Spleen (tissue), 11 donors: ENCODE measurements around the gene SRGAP3. TPM values are rescaled to one million over a fixed set of nuclear protein-coding genes. Genes with fewer than 3 reads are reported as not detected.

ENCODE experiments used
- DNase-seq: peaks from one replicate; pipeline ENCODE4 v3.0.0-alpha.2; 2020
- H3K27ac ChIP-seq, 8 donors: fragments of 200-600 bp; sonication (generic) in 7 of 8; 1 replicate in 4 of 8; 2 replicates in 4 of 8; pipeline versions ENCODE4 v1.5.0 to v1.8.0; 2016 to 2021; ENCODE audit warnings: inconsistent platforms in 4 of 8, mild to moderate bottlenecking in 4 of 8, moderate library complexity in 1 of 8
- H3K27me3 ChIP-seq, 7 donors: fragments of 200-600 bp; sonication (generic) in 6 of 7; replicated peaks in 1 of 7; 1 replicate in 4 of 7; 2 replicates in 3 of 7; pipeline versions ENCODE4 v1.5.0 to v1.8.0; 2016 to 2021; ENCODE audit warnings: inconsistent platforms in 3 of 7, mild to moderate bottlenecking in 1 of 7
- H3K36me3 ChIP-seq, 6 donors: fragments of 200-600 bp; sonication (generic) in 5 of 6; 1 replicate in 4 of 6; 2 replicates in 2 of 6; pipeline versions ENCODE4 v1.5.0 to v1.8.0; 2016 to 2021; ENCODE audit warnings: inconsistent platforms in 2 of 6
- H3K4me1 ChIP-seq, 6 donors: fragments of 200-600 bp; sonication (generic) in 5 of 6; 1 replicate in 3 of 6; 2 replicates in 3 of 6; pipeline versions ENCODE4 v1.5.0 to v1.8.0; 2016 to 2021; ENCODE audit warnings: inconsistent platforms in 3 of 6
- H3K4me3 ChIP-seq, 8 donors: fragments of 200-600 bp; sonication (generic) in 7 of 8; 1 replicate in 4 of 8; 2 replicates in 4 of 8; pipeline versions ENCODE4 v1.5.0 to v1.8.0; 2016 to 2021; ENCODE audit warnings: inconsistent platforms in 4 of 8, mild to moderate bottlenecking in 4 of 8, moderate library complexity in 2 of 8
- H3K9me3 ChIP-seq, 8 donors: fragments of 200-600 bp; sonication (generic) in 7 of 8; 1 replicate in 4 of 8; 2 replicates in 4 of 8; pipeline versions ENCODE4 v1.5.0 to v1.8.0; 2016 to 2021; ENCODE audit warnings: inconsistent platforms in 4 of 8
- POLR2A ChIP-seq, 3 donors: fragments of 450-650 bp; IDR thresholded peaks; one replicate each; pipeline ENCODE4 v1.5.1; 2017; ENCODE audit warnings: antibody characterized with exemption in 3 of 3, mild to moderate bottlenecking in 1 of 3
- POLR2AphosphoS5 ChIP-seq, 3 donors: sonication (generic); formaldehyde crosslinking; IDR thresholded peaks; one replicate each; pipeline ENCODE4 v1.5.1; 2017; ENCODE audit warnings: antibody characterized with exemption in 3 of 3
- WGBS, 5 donors: extraction: QIAGEN DNeasy Blood & Tissue Kit in 3 of 5; methylation state at CpG; one replicate each; pipeline versions ENCODE4 v1.1.5 to v1.1.7; 2013 to 2018; 5-methylcytosine and 5-hydroxymethylcytosine counted together
- intact Hi-C: fragments of 100-400 bp; cut with DNase I; formaldehyde crosslinking; loops from one replicate; pipeline ENCODE4 v1.15.0; 2023; ENCODE audit warnings: low total_unique reads
- polyA plus RNA-seq, 3 donors: library from polyadenylated mRNA; stranded (reverse); fragments of 200-250 nt; gene quantifications; one replicate each; pipeline ENCODE4 v1.2.1, GENCODE V29; 2013
- total RNA-seq, 7 donors: library from RNA; depleted of rRNA in 3 of 7; stranded (reverse); fragments of >200 nt in 3 of 7; fragmentation: NEBNext Ultra II Directional in 4 of 7; extraction: Animal tissue kit (Norgen Biotek cat#: 25700) in 4 of 7; gene quantifications; one replicate each; pipeline versions ENCODE4 v1.1.0 to v1.2.1, GENCODE V29; 2016 to 2021
- TF ChIP-seq, protein P1 (sequence below), 11 experiments: fragments of 200-600 bp in 7 of 11; fragments of 450-650 bp in 4 of 11; sonication (generic) in 4 of 11; IDR thresholded peaks in 8 of 11; conservative IDR thresholded peaks in 3 of 11; 1 replicate in 7 of 11; 2 replicates in 4 of 11; pipeline versions ENCODE4 v1.4.0 to v1.8.0; 2016 to 2021; ENCODE audit warnings: antibody characterized with exemption in 11 of 11, inconsistent platforms in 4 of 11, mild to moderate bottlenecking in 1 of 11
- donor health status: healthy with polysubstance abuse.
- donor health status: DM: no; HTN: no; CAD: no; lungs with moderate emphysema.
- donor health status: DM: no; HTN: no; CAD: no.
- donor health status: Bipolar disorder and iron deficiency.
- donor health status: healthy.
- donor health status: DM: no; HTN: no; CAD: no.
- donor health status: DM: yes; HTN: yes; CAD: no.

SRGAP3 gene
- total and polyA plus RNA-seq, 10 donors = 0.54 to 10.3 (median 6.4) TPM

- H3K4me1 ChIP-seq = peaks cover 0 to 9% (median 0%) of the 10 kb centered on the region in 6 donors
- no peaks in the 10 kb centered on the region for H3K36me3 ChIP-seq
- no peaks in the 10 kb centered on the region for H3K9me3 ChIP-seq
- no peak overlapping the region for H3K27ac ChIP-seq
- TF ChIP-seq POLR2AphosphoS5 (IDR thresholded peaks at IDR 0.05) (no peak), POLR2A (IDR thresholded peaks at IDR 0.05) (no peak)
- TF ChIP-seq, protein P1, sequence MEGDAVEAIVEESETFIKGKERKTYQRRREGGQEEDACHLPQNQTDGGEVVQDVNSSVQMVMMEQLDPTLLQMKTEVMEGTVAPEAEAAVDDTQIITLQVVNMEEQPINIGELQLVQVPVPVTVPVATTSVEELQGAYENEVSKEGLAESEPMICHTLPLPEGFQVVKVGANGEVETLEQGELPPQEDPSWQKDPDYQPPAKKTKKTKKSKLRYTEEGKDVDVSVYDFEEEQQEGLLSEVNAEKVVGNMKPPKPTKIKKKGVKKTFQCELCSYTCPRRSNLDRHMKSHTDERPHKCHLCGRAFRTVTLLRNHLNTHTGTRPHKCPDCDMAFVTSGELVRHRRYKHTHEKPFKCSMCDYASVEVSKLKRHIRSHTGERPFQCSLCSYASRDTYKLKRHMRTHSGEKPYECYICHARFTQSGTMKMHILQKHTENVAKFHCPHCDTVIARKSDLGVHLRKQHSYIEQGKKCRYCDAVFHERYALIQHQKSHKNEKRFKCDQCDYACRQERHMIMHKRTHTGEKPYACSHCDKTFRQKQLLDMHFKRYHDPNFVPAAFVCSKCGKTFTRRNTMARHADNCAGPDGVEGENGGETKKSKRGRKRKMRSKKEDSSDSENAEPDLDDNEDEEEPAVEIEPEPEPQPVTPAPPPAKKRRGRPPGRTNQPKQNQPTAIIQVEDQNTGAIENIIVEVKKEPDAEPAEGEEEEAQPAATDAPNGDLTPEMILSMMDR (IDR thresholded peaks at IDR 0.05 in 8 of 11, conservative IDR thresholded peaks at IDR 0.05 in 3 of 11) = no peak
- H3K27me3 ChIP-seq = peaks cover 0 to 6% (median 0%) of the 10 kb centered on the region in 7 donors
- intact Hi-C loops = no loop called here
- 79 to 92% (median 81%) methylated on average over 4 of the region's 4 CpGs for WGBS, 5 donors
- DNase-seq = no peak
- H3K4me3 ChIP-seq = no peak overlapping the region
Measured at GRCh38 chr3:8992199-8992598, 257.2 kb downstream of the SRGAP3 start.

DNA sequence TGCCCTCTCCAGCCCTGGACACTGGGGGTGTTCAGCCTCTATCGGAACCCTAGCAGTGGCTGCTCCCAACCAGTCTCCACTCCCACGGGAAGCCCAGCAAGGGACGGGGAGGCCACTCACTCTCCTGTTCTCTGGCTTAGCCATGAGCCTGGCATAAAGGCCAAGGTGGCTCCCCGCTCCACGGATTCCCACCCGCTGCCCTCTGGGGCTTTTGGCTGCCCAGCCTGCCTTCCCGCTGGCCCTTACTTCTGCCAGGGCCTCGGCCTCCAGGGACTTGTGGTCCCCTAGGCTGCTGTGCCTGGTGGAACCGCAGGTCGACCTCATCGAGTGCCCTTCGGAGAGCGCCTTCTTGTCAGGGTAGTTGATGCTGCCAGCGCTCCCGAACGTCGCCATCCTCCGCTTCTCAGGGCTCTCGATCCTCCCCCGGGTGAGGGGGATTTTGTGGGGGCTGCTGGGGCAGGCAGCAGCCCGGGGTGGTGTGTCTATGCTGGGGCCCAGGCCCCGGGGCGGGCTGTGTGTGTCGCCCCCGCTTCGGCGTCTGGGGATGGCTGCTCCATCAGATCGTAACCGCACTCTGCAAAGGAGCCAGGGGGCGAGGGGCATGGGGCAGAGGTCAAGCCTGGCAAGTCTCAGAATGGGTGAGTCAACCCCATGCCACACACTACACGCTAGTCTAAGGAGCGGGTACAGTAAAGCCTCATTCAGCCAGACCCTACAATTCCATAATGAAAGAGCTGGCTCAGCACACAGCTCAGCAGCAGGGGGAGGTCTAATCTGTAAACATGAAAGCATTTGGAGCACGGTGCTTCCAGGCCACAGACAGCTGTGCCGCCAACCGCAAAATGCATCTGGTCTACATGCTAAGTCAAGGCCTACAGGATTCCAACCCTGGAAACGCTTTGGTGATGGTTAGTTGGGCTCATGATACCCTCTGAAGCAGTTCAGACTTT is 258.9 kb downstream of the SRGAP3 start:
- DNase-seq = peak; percentile 64
- TF ChIP-seq POLR2AphosphoS5 (IDR thresholded peaks at IDR 0.05) (no peak), POLR2A (IDR thresholded peaks at IDR 0.05) (no peak)
- TF ChIP-seq, protein P1 (IDR thresholded peaks at IDR 0.05 in 8 of 11, conservative IDR thresholded peaks at IDR 0.05 in 3 of 11) = no peak
- intact Hi-C loops = no loop called here
- WGBS, 5 donors = 89 to 95% (median 93%) methylated on average over 28 to 36 of the region's 36 CpGs
- Histone ChIP-seq H3K4me1 (peaks cover 0 to 9% (median 0%) of the 10 kb centered on the region in 6 donors), H3K4me3 (no peak overlapping the region), H3K27me3 (peaks cover 0 to 11% (median 0%) of the 10 kb centered on the region in 7 donors), H3K36me3 (no peaks in the 10 kb centered on the region), H3K27ac (no peak overlapping the region), H3K9me3 (no peaks in the 10 kb centered on the region)

DNA sequence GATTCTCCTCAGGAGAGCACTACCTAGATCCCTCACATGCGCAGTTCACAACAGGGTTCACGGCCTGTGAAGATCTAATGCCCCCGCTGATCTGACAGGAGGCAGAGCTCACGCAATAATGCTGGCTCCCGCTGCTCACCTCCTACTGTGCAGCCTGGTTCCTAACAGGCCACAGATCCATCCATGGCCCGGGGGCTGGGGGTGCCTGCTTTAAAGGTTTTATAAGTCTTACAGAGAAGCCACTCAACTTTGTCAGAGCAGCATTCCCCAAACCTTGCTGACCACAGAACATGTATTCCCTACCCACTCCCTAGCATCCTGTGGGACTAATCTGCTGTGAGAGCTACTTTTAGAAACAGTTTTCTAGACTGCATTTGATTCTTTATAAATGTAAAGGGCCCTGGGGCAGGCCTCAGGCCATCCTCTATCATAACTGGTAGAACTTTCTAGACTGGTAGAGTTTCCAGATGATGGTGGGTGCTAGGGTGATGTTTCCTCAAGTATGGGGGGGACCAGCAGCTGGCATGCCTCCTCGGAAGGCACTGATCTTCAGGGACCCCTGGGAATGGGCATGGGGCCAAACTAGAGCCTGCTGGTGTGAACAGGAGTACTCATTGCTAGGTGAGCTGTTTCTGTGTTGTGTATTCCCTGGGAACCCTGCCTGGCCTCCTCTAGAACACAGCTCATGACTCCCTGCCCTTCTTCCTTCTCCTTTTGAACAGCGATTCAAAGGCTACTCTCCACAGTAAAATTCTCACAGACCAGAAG is 260.5 kb downstream of the SRGAP3 start:
- TF ChIP-seq, protein P1 (IDR thresholded peaks at IDR 0.05 in 8 of 11, conservative IDR thresholded peaks at IDR 0.05 in 3 of 11) = no peak
- TF ChIP-seq POLR2A (IDR thresholded peaks at IDR 0.05) (no peak), POLR2AphosphoS5 (IDR thresholded peaks at IDR 0.05) (no peak)
- Histone ChIP-seq H3K4me3 (no peak overlapping the region), H3K27me3 (peaks cover 0 to 11% (median 0%) of the 10 kb centered on the region in 7 donors), H3K27ac (no peak overlapping the region), H3K4me1 (peaks cover 0 to 9% (median 0%) of the 10 kb centered on the region in 6 donors), H3K36me3 (no peaks in the 10 kb centered on the region), H3K9me3 (no peaks in the 10 kb centered on the region)
- no peak for DNase-seq
- intact Hi-C loops = no loop called here
- 88 to 93% (median 90%) methylated on average over 7 to 8 of the region's 8 CpGs for WGBS, 5 donors

- WGBS, 5 donors = 55 to 100% (median 60%) methylated on average over 2 of the region's 2 CpGs
- Histone ChIP-seq H3K9me3 (no peaks in the 10 kb centered on the region), H3K27me3 (peaks cover 0 to 11% (median 0%) of the 10 kb centered on the region in 7 donors), H3K4me3 (no peak overlapping the region), H3K36me3 (no peaks in the 10 kb centered on the region), H3K4me1 (peaks cover 0 to 9% (median 0%) of the 10 kb centered on the region in 6 donors), H3K27ac (no peak overlapping the region)
- DNase-seq = no peak
- intact Hi-C loops = no loop called here
- no peak for TF ChIP-seq POLR2AphosphoS5 (IDR thresholded peaks at IDR 0.05)
- no peak for TF ChIP-seq POLR2A (IDR thresholded peaks at IDR 0.05)
- TF ChIP-seq, protein P1 (IDR thresholded peaks at IDR 0.05 in 8 of 11, conservative IDR thresholded peaks at IDR 0.05 in 3 of 11) = no peak
Measured at GRCh38 chr3:8988384-8988655, 261.1 kb downstream of the SRGAP3 start.
